NCI-H146 treated with DMSO at 0.1 percent for 48 hours (cell line): ENCODE data around the gene MAP2K2.

Experiments used
- DNase-seq: peaks from one replicate; lab custom pipeline; 2025; ENCODE audit not compliant: unreplicated experiment; lab: John Stamatoyannopoulos, UW

Gene MAP2K2

DNA sequence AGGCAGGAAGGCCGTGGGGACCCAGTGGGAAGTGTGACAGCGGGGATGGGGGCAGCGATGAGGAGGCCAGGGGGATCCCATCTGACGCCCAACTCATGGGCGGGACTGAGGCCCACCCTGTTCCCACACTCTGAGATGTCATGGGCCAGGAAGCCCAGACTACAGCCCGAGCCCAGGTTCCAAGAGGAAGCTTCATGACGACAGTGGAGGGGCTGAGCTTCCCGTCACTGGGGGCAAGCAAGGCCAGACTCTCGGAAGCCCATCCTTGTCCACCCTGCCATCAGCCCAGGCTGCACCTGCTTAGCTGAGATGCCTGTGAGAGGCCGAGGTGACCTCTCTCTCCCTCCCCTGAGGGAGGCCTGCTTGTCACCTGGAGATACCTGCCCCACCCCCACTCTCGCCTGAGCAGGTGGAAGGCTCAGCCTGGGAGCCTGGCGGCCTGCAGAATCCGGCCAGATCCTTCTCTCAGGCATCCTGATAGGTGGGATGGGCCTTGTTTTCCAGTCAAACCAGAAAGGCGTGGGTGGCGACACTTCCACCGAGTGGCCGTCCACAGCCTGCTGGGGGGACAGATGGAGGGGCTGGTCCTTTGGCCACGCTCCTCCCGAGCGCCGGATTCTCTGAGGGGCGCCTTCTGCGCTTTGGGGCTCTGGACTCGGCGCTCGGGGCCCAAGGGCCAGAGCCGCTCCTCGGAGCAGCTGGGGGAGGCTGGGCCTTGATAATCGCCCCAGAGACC lies 62.1 kb downstream of the MAP2K2 start:
- no peak for DNase-seq

DNA sequence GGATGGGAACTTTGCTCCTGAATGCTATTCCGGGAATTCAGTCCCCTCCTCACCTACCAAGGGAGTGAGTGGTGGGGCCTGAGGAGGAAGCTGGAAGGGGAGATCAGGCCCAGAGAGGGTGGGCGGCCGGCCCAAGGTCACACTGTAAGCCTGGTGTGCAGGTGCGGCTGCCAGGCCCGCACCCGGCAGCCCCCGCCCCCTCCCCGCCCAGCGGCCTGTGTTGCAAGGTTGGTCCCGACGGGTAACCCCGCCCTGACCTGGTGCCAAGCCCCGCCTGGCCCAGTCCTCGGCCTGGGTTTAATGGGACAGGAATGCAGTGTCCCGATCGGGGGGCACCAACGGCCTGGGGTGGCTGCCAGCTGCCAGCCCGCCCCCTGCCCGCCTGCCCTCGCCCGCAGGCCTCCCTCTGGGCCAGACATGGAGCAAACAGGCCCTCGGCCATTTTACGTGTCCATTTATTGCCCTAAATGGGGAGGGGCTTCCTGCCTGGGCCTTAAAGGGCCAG lies 62.7 kb downstream of the MAP2K2 start:
- DNase-seq: no peak

DNA sequence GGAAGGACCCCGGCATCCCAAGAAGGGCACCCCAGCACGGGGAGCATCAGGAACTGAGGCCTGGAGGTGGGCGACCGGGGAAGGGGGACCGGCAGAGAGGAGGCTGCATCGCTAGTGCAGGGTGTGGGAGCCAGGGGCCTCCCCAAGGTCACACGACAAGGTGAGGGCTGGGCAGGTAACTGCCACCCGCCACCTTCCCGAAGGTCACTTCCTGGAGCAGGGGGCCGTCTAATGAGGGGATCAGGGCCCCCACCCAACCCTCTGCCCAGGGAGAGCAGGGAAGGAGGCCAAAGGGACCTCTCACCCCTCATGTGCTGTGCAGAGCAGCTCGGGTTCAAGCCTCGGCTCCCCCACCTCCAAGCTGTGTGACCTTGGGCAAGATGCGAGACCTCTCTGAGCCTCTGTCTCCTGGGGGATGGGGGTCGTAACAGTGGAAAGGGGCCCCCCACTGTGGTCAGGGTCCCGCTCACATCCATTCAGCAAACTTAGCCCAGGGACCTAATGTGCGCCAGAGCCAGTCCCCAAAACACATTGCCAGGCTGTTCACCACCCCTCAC lies 63.2 kb downstream of the MAP2K2 start:
- DNase-seq: no peak

DNA sequence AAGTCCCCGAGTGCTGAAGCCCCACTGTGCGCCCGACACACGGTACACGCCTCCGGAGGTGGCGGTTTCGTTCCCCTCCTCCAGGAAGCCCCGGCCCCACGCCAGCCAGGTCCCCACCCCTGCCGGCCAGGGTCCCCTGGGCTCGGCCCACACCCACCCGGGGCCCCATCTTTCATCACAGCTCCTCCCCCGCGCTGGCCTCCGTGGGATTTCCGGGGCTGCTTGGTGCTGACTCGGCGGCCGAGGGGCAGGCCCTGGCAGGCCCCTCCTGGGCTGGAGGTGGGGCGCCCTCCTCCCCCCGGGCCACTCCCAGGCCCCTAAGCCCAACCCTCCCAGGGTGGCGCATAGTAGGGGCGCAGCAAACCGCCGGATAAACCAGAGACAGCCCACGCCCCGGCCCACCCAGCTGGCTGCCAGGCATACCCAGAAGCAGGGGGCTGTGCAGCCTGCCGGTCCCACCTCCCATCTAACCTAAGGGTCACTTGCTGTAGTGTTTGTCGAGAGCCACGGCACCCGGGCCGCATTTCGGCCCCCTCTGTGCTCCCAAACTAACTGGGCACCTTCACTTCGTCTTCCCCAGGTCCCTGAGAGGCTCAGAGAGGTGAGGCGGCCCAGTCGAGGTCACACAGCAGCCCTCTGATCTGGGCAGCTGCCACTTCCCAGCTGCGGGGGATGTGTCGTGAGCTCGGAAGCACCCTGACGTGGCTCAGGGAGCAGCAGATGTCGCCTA lies 63.9 kb downstream of the MAP2K2 start:
- no peak for DNase-seq

DNA sequence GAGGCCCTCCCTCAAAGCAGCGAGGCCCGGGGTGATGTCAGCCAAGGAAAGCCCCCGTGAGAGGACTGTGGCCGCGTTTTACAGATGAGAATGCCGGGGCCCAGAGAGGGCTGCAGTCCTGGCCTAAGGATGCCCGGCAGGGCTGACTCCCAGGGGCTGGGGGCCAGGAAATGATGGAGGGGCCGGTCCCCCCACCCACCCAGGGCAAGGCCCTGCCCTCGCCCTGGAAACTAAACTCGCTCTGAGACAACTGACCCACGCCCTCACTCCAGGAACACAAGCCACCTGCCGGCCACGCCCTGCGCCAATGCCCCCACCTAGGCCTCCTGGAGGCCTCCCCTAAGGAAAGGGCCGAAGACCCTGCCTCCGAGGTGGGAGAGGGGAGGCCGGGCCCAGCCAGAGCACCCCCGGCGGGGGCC lies 64.5 kb downstream of the MAP2K2 start:
- DNase-seq: no peak

DNA sequence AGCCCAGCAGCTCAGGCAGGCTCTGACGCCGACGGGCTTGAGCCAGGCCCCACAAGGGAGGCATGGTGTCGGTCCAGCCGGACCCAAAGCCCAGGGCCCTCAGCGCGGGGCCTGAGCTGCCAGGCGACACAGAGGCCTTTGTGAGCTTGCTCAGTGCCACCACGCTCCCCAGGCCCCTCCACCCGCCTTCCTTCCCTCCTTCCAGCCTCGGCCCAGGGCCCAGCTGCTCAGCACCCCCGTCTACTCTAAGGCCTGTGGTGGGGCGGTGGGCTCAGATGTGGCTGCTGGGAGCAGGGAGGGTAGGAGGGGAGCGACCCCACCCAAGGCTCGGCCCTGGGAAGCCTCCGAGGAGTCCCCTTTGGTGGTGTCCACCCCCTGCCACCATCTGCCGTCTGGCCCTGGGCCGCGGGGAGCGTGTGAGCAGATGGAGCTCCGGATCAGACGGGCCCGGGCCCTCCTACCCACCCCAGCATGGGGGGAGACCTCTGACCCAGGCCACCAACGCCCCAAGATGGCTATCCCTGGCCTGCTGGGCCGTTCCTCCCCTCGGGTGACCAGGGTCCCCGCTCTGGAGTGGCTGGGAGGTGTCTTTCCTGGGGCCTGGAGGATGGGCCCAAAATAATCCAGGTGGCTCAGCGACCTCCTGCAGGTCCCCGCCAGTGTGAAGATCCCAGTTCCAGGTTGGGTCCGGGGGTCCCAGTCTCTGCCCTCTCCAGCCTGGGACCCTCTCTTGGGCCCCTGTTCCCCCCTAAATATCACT lies 65.0 kb downstream of the MAP2K2 start:
- no peak for DNase-seq

DNA sequence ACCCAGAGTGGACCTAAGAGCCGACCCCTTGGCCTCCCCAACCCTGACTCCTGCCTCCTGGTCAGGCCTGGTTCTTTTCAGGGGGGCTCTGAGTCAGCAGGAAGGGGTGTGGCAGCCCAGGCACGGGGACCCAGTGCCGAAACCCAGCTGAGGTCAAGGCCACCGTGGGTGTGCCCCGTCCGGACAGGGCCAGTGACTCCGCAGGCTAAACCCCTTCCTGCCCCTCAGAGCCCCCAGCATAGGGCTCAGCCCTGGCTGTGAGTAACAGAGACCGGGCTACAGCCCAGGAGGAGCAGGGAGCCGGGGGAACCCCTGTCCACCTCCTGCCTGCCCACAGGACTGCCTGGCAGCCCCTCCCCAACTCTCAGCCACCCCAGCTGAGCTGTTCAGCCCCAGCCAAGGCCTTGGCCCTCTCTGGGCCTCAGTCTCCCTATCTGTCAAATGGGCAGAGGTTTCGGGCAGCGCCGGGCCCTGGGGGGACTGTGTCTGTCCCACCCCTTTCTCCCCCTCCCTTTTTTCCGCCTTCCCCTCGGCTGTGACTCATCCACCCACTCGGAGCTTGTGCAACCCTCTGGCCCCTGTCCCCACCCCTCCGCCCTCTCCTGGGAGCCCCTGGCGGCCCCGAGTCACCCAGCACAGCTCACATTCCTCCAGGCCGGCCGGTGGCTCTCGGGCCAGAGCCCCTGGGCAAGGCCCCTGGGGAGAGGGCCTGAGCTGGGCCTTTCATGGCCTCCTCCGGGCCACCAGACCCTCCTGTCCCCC lies 65.8 kb downstream of the MAP2K2 start:
- no peak for DNase-seq

DNA sequence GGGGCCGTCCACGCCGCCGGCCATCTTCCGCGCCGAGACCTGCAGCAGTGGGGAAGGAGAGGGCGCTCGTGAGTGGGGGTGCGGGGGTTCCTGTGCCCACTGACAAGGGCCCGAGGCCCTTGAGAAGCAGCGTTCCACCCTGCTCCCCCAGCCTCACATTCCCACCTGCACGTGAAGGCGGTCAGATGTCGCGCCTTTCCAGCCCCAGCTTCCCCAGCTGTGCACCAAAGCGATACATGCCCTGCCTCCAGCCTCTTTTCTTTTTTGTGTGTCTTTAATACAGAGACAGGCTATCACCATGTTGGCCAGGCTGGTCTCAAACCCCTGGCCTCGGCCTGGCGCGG lies 68.7 kb downstream of the MAP2K2 start:
- DNase-seq: no peak

DNA sequence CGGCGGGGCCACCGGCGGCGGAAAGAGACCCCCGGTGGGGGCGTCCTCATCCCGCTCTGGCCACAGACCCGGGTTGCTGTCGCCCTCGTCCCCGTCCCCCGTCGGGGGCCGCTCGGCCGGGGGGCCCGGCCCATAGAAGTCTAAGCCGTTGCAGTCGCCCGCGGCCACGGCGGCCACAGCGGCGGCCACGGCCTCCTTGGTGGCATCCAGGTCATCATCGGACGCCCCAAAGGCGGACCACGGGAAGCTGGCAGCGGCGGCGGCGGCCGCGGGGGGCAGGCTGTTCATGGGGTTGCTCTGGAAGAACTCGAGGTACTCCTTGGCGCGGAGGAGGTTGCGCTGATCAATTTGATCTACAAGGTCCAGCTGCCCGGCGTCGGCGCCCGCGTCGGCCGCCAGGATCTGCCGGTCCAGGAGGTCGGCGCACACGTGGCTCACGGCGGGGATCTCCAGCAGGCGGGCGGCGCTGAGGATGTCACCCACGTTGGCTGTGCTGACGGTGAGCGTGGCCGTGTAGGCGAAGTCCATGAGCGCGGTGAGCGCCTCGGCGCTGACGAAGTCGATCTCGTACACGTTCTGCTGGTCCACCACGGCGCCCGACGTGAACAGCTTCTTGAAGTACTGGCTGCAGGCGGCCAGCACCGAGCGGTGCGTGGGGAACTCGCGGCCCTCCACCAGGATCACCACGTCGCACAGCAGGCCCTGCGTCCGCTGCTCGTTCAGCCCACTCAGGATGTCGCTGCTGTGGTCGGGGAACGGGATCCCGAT lies 69.3 kb downstream of the MAP2K2 start:
- DNase-seq: no peak

DNA sequence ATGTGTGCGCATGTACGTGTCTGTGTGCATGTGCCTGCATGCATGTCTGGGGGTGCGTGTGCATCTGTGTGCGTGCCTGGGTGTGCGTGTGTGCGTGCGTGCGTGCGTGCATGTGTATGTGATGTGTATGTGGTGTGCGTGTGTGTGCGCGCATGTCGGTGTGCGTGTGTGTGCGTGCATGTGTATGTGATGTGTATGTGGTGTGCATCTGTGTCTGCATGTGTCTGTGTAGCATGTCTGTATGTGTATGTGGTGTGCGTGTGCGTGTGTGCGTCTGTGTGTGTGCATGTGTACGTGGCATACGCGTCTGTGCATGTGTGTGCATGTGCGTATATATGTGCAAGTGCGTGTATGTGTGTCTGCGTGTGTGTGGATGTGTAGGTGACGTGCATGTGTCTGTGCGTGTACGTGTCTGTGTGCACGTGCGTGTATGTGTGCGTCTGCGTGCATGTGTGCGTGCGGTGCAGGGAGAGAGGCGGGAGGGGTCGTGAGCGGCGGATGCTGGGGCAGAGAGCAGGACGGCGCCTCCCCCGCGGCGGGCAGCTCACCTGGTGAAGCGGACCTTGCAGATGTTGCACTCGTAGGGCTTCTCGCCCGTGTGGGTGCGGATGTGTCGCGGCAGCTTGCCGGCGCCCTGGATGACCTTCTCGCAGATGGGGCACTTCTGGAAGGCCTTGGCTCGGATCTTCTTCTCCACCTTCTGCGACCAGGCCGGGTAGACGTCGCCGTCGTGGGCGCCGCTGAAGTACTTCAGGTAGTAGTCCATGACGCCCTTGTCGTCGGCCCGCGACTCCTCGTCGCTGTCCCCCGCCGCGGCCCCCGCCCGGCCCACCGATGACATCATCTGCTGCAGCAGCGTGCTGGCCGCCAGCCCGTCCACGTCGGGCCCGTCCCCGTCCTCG lies 70.2 kb downstream of the MAP2K2 start:
- no peak for DNase-seq

DNA sequence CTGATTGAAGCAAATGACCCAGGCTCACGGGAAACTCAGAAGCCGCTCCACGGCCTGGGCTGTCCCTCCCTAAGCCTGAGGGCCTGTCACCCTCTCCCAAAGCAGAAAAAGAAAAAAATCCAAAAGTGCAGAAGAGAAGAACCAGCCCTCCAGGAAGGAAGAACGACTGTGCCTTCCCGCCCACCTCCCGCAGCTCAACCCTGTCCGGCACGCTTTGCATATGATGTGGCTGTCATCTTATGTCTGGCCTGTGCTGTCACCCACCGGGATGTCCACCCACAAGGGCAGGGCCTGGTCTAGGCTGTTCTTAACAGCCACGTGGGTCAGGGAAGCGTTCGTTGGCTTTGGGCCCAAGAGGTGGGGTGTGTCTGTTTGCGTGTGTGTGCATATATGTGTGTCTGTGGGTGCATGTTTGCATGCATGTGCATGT lies 70.9 kb downstream of the MAP2K2 start:
- DNase-seq: no peak

DNA sequence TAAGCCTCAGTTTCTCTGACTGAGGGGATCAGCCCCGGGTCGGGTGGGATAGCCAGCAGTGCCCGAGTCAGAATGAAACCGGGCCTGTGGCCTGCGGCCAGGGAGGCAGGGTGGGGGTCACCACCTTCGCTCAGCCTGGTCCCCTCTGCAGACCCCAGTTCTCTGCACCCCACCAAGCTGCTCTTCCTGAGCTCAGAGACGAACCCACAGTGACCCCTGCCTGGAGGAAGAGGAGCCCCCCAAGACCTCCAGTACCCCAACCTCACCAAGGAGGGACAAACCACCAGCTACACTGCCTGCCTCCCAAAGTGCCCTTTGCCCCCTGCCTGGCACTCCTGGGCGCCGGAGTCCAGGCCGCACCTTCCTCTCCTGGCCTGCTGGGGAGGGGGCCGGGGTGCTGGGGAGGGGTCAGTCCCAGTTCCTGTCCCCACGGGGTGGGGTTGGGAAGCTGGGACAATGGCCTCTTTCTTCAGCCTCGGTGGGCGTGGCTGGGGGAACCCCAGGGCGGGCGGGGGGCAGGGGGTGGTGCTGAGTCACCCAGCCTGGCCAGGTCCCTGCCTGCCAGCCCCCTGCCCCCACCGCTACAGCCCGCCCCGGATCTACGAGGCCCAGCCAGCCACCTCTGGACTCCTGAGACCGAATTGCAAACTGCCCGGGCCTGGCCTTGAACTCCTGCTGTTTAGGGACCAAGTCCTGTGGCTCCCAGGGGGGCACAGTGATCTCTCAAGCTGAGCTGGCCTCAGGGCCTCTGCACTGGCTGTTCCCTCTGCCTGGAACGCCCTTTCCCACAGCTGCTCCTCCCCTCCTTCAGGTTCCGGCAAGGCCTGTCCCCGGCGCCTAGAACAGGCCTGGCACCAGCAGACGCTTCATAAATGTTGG lies 71.6 kb downstream of the MAP2K2 start:
- DNase-seq: no peak

DNA sequence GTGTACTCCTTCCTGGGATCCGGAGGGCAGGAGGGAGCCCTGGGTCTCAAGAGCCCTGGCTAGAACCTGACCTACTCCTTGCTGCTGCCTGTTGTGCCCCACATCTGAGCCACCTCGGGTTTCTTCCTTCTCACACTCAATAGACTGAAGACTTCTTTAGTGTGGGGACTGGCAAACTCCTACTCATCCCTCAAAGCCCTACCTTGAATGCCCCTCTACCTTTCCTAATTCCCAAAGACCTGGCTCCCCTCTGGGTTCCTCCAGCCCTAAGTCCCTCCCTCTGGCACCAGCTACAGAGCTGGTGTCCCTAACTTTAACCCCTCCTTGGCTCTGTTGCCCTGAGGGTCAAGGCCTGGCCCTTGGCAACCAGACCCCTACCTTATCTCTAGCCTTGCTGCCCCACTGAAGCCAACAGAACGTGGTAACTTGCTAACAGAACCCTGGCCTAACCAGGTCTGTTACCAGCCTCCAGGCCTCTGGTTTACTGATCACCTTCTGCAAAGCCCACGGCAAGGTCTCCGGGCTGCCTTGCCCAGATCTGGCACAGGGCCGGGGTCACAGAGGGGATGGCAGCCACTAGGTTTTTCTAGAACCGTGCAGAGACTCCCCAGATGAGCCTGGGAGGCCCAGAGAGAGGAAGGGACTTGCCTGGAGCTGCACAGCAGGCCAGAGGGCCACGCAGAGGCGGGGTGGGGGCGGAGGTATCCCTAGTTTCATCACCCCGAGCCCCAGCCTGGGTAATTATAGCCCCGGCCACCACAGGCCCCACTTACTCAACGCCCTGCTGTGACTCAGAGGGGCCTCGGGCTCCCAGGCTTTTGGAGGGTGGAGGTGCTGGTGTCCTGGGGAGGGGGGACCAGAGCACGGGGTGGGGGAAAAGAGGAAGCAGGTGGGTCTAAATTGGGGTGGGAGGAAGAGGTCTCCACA lies 72.5 kb downstream of the MAP2K2 start:
- DNase-seq: no peak

DNA sequence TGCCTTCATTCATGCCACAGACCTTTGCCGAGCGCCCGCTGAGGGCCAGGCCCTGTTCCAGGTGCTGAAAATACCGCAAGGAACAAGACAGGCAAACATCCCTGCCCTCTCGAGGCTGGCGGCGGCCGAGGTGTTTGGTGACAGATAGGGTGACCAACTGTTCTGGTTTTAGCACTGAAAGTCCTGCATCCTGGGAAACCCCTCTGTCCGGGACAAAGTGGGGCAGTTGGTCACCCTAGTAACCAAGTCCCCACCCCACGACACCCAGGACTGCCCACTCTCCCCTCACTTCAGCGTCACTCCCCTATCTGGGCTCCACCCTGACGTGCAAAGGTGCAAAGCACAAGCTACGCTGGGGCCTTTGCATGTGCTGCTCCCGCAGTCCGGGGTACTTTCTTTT lies 74.5 kb downstream of the MAP2K2 start:
- DNase-seq: no peak

DNA sequence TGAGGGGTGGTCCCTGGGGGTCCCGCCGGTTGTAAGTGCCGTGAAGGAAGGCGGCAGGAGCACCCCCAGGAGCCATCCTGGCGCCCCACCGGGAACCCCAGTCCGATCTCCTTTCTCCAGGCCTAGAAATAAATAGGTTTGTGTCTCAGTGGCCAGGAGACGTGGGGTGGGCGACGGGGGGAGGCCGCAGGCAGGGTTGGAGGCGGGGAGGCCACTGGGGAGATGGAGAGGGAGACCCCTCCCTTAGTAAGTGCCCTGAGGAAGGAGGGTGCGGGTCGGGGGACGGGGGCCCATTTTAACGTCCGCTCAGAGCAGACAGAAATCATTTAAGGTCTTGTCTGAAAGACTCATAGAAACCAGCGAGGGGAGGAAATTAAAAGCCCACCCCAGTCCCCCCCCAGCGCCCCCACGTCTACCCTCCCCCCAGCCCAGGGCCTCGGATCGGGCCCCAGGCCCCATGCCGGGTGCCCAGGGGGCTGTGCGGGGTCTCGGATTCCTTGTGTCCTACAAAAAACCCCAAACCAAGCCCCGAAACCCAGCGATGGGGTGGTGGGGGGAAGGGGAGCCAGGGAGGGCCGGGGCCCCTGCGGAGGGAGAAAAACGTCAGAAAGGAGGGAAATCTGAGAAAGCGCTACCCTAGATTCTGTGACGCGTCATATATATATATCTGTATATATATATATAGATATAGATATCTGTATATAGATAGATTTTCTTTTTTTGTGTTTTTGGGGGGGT lies 76.8 kb downstream of the MAP2K2 start:
- DNase-seq: no peak

DNA sequence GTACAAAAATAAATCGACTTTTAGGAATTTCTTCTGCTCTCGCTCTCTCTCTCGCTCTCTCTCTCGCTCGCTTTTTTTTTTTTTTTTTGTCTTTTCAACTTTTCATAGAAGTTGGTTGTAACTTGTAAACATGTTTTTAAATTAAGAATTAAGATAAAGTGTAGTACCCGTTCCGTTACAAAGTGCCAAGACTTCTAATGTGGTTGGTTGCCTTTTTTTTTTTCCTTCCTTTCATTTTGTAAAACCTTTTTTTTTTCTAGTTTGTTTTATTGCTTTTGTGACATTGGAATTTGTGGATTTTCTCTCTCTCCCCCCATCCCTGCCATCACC lies 77.6 kb downstream of the MAP2K2 start:
- no peak for DNase-seq
